GM23338 (cell line): ENCODE data around the gene FOXJ1. TPM values are rescaled to one million over a fixed set of nuclear protein-coding genes. Genes with fewer than 3 reads are reported as not detected.
A peak's percentile ranks its signal among the peaks of the same experiment; 100 is the strongest.

ENCODE experiments used
- ATAC-seq: fragments of 200-7000 bp; cut with Tn5 transposase; 3 replicates; pipeline ENCODE4 v1.9.1; 2020
- DNase-seq: peaks from one replicate; pipeline ENCODE4 v3.0.0-alpha.2; 2015; ENCODE audit warnings: low spot score
- H2AFZ ChIP-seq: fragments of 200-600 bp; sonication (generic); 2 replicates; pipeline ENCODE4 v1.8.0; 2016; ENCODE audit warnings: antibody characterized with exemption, mild to moderate bottlenecking, moderate library complexity
- H3F3A ChIP-seq: fragments of 200-600 bp; sonication (generic); replicated peaks from 2 replicates; pipeline ENCODE4 v1.8.0; 2017; ENCODE audit warnings: antibody characterized with exemption, mixed run types, low read depth
- H3K27ac ChIP-seq: fragments of 200-600 bp; sonication (generic); 2 replicates; pipeline ENCODE4 v1.6.1; 2016; ENCODE audit warnings: low read depth
- H3K27me3 ChIP-seq: fragments of 200-600 bp; sonication (generic); 2 replicates; pipeline ENCODE4 v1.8.0; 2016; ENCODE audit warnings: mild to moderate bottlenecking, mixed run types, moderate library complexity; ENCODE audit not compliant: insufficient read depth
- H3K36me3 ChIP-seq: fragments of 200-600 bp; sonication (generic); 2 replicates; pipeline ENCODE4 v1.8.0; 2016; ENCODE audit warnings: mild to moderate bottlenecking; ENCODE audit not compliant: insufficient read depth
- H3K4me1 ChIP-seq: fragments of 200-600 bp; sonication (generic); 2 replicates; pipeline ENCODE4 v1.8.0; 2016; ENCODE audit warnings: mild to moderate bottlenecking, moderate library complexity; ENCODE audit not compliant: insufficient read depth
- H3K4me2 ChIP-seq: fragments of 200-600 bp; sonication (generic); 2 replicates; pipeline ENCODE4 v1.7.1; 2017; ENCODE audit warnings: mixed run types
- H3K4me3 ChIP-seq: fragments of 200-600 bp; sonication (generic); 2 replicates; pipeline ENCODE4 v1.6.1; 2016; ENCODE audit warnings: mixed run types
- H3K79me2 ChIP-seq: fragments of 200-600 bp; sonication (generic); replicated peaks from 2 replicates; pipeline ENCODE4 v1.8.0; 2017; ENCODE audit warnings: mild to moderate bottlenecking; ENCODE audit not compliant: insufficient read depth
- H3K9me2 ChIP-seq: fragments of 200-600 bp; sonication (generic); 2 replicates; pipeline ENCODE4 v1.8.0; 2017; ENCODE audit not compliant: insufficient read depth
- H4K20me1 ChIP-seq: fragments of 200-600 bp; sonication (generic); replicated peaks from 2 replicates; pipeline ENCODE4 v1.8.0; 2017; ENCODE audit warnings: mild to moderate bottlenecking; ENCODE audit not compliant: insufficient read depth
- H3K27ac Mint-ChIP-seq: 2 replicates; pipeline ENCODE4 v1.8.0; 2020; ENCODE audit warnings: inconsistent platforms, mild to moderate bottlenecking, moderate library complexity, mixed read lengths
- H3K27me3 Mint-ChIP-seq: 3 replicates; pipeline ENCODE4 v1.8.0; 2022; ENCODE audit warnings: low read depth, mild to moderate bottlenecking, moderate library complexity, mixed read lengths, inconsistent platforms; ENCODE audit not compliant: insufficient read depth, poor library complexity
- H3K36me3 Mint-ChIP-seq: 3 replicates; pipeline ENCODE4 v1.8.0; 2021; ENCODE audit warnings: low read depth, mild to moderate bottlenecking, inconsistent platforms, moderate library complexity, mixed read lengths
- H3K4me1 Mint-ChIP-seq: 3 replicates; pipeline ENCODE4 v1.8.0; 2020; ENCODE audit warnings: mild to moderate bottlenecking, inconsistent platforms, mixed read lengths
- H3K4me3 Mint-ChIP-seq: 3 replicates; pipeline ENCODE4 v1.8.0; 2021; ENCODE audit warnings: moderate library complexity, mild to moderate bottlenecking, inconsistent platforms, mixed read lengths
- H3K9me3 Mint-ChIP-seq: 3 replicates; pipeline ENCODE4 v1.8.0; 2020; ENCODE audit warnings: moderate library complexity, mild to moderate bottlenecking, inconsistent platforms, mixed read lengths
- CREB1 ChIP-seq: fragments of 250-450 bp; sonication (Bioruptor Pico); IDR thresholded peaks from 2 replicates; pipeline ENCODE4 v1.5.0; 2020; ENCODE audit warnings: low read depth, mild to moderate bottlenecking, moderate library complexity
- EZH2 ChIP-seq: fragments of 200-600 bp; sonication (generic); IDR thresholded peaks from one replicate; pipeline ENCODE4 v1.8.0; 2017; ENCODE audit warnings: antibody characterized with exemption, mild to moderate bottlenecking, low read depth; ENCODE audit not compliant: unreplicated experiment
- JUNB ChIP-seq: IDR thresholded peaks from one replicate; pipeline ENCODE4 v1.6.1; 2016; ENCODE audit warnings: antibody characterized with exemption; ENCODE audit not compliant: unreplicated experiment
- POLR2AphosphoS5 ChIP-seq: IDR thresholded peaks from 2 replicates; pipeline ENCODE4 v1.6.1; 2016; ENCODE audit warnings: antibody characterized with exemption, low read depth
- ZNF331 ChIP-seq: fragments of 250-450 bp; sonication (Bioruptor Pico); IDR thresholded peaks from 2 replicates; pipeline ENCODE4 v1.5.0; 2020; ENCODE audit warnings: low read depth, mild to moderate bottlenecking, moderate library complexity
- polyA plus RNA-seq: library from polyadenylated mRNA; unstranded; fragments of >200 nt; fragmentation: Nextera tagmentation; extraction: Ambion mirVana; gene quantifications from 2 replicates; pipeline ENCODE4 v1.2.1, GENCODE V29; 2016
- total RNA-seq: library from RNA; depleted of rRNA; stranded (reverse); fragments of >200 nt; shearing (Covaris generic); gene quantifications from 2 replicates; pipeline ENCODE4 v1.2.3, GENCODE V29; 2014
- TF ChIP-seq, protein P1 (sequence below), 2 experiments: fragments of 200-600 bp in 1 of 2; sonication (generic) in 1 of 2; conservative IDR thresholded peaks; 2 replicates each; pipeline versions ENCODE4 v1.5.1 to v1.6.1; 2016 to 2017; ENCODE audit warnings: antibody characterized with exemption in 2 of 2, low read depth in 2 of 2, mild to moderate bottlenecking in 2 of 2, moderate library complexity in 1 of 2
- TF ChIP-seq, protein P2 (sequence below): IDR thresholded peaks from 2 replicates; pipeline ENCODE4 v1.6.1; 2016; ENCODE audit warnings: antibody characterized with exemption

FOXJ1 gene
- total and polyA plus RNA-seq, 2 experiments from 2014 or later, result 2.3 to 12.3 TPM

- no peak overlapping the region for H3K27ac ChIP-seq
- H3F3A ChIP-seq, result peaks cover 26% of the 10 kb centered on the region
- ATAC-seq, result no peak
- H3K4me2 ChIP-seq, result no peak overlapping the region
- Mint-ChIP-seq H3K4me1 (peaks cover 41% of the 10 kb centered on the region), H3K27me3 (peaks cover 21% of the 10 kb centered on the region), H3K27ac (no peak overlapping the region), H3K4me3 (no peak overlapping the region), H3K9me3 (no peaks in the 10 kb centered on the region), H3K36me3 (no peaks in the 10 kb centered on the region; the same call in 1 of the 3 replicates)
- H3K27me3 ChIP-seq, result peaks cover 22% of the 10 kb centered on the region
- H3K79me2 ChIP-seq, result no peaks in the 10 kb centered on the region
- peaks cover 32% of the 10 kb centered on the region for H3K4me1 ChIP-seq
- peak; percentile 48 for DNase-seq
- no peaks in the 10 kb centered on the region for H3K9me2 ChIP-seq
- no peaks in the 10 kb centered on the region for H3K36me3 ChIP-seq
- TF ChIP-seq JUNB, result no peak
- TF ChIP-seq CREB1 (CRISPR knock-in tag), result no peak
- no peak for TF ChIP-seq EZH2
- no peak for TF ChIP-seq ZNF331 (CRISPR knock-in tag)
- no peak for TF ChIP-seq POLR2AphosphoS5
- TF ChIP-seq, protein P1, sequence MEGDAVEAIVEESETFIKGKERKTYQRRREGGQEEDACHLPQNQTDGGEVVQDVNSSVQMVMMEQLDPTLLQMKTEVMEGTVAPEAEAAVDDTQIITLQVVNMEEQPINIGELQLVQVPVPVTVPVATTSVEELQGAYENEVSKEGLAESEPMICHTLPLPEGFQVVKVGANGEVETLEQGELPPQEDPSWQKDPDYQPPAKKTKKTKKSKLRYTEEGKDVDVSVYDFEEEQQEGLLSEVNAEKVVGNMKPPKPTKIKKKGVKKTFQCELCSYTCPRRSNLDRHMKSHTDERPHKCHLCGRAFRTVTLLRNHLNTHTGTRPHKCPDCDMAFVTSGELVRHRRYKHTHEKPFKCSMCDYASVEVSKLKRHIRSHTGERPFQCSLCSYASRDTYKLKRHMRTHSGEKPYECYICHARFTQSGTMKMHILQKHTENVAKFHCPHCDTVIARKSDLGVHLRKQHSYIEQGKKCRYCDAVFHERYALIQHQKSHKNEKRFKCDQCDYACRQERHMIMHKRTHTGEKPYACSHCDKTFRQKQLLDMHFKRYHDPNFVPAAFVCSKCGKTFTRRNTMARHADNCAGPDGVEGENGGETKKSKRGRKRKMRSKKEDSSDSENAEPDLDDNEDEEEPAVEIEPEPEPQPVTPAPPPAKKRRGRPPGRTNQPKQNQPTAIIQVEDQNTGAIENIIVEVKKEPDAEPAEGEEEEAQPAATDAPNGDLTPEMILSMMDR (conservative IDR thresholded peaks at IDR 0.05; ENCODE audit: low read depth in 2 of 2), result peak; percentile 53 to 61
- H3K4me3 ChIP-seq, result no peak overlapping the region
- no peaks in the 10 kb centered on the region for H4K20me1 ChIP-seq
- no peak overlapping the region for H2AFZ ChIP-seq
Observed at GRCh38 chr17:76147211-76148014, 6.4 kb upstream of the FOXJ1 start.

DNA sequence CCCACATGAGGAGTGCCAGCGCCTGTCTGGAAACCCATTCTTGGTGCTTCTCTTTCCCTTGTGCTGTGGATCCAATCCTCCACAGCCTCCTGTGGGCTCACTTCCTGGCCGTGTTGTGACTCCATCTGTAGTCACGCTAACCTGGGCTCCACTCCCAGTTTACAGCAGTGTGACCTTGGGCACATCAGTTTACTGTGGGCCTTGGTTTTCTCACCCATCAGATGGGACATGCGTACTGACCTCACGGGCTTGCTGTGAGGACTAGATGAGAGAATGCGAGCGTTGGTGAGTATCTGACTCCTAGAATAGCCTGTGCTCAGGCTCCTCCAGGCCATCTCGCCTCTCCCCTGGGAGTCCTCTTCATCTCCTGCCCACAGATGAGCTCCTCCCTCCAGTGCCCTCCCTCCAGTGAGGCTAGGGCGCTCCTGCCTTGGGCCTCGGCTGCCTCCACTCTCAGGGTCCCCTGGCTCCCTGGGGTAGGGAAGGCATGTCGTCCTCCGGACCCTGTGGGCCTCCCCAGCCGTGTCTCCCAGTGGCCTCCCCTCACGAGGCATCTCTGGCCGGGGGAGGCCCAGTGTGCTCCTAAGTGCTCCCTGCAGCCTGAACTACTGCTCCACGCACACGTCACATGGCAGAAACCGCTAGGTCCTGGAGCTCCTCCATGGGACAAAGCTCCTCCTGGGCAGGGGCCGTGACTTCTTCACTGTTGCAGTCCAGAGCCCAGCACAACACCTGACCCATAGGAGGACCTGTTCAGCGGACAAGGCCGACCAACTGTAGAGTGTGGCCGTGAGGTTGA, 5.2 kb upstream of the FOXJ1 start:
- ATAC-seq (no peak), DNase-seq (no peak)
- peaks cover 29% of the 10 kb centered on the region for H3F3A ChIP-seq
- no peak overlapping the region for H3K4me3 ChIP-seq
- peak overlapping the region; percentile 65 for H3K4me2 ChIP-seq
- no peaks in the 10 kb centered on the region for H3K36me3 ChIP-seq
- H2AFZ ChIP-seq, result no peak overlapping the region
- H3K4me3 Mint-ChIP-seq, result no peak overlapping the region
- no peaks in the 10 kb centered on the region; the same call in 2 of the 3 replicates for H3K36me3 Mint-ChIP-seq
- TF ChIP-seq, protein P2, sequence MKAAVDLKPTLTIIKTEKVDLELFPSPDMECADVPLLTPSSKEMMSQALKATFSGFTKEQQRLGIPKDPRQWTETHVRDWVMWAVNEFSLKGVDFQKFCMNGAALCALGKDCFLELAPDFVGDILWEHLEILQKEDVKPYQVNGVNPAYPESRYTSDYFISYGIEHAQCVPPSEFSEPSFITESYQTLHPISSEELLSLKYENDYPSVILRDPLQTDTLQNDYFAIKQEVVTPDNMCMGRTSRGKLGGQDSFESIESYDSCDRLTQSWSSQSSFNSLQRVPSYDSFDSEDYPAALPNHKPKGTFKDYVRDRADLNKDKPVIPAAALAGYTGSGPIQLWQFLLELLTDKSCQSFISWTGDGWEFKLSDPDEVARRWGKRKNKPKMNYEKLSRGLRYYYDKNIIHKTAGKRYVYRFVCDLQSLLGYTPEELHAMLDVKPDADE, result no peak
- H3K27ac ChIP-seq, result no peak overlapping the region
- no peaks in the 10 kb centered on the region for H3K9me2 ChIP-seq
- peaks cover 48% of the 10 kb centered on the region for H3K4me1 Mint-ChIP-seq
- no peak overlapping the region for H3K27ac Mint-ChIP-seq
- H3K9me3 Mint-ChIP-seq, result no peaks in the 10 kb centered on the region
- no peaks in the 10 kb centered on the region for H4K20me1 ChIP-seq
- peaks cover 33% of the 10 kb centered on the region for H3K27me3 ChIP-seq
- peaks cover 32% of the 10 kb centered on the region for H3K27me3 Mint-ChIP-seq
- H3K79me2 ChIP-seq, result no peaks in the 10 kb centered on the region
- peaks cover 41% of the 10 kb centered on the region for H3K4me1 ChIP-seq
